ENCODE data around the gene HOXB7. TPM values are rescaled to one million over a fixed set of nuclear protein-coding genes. Genes with fewer than 3 reads are reported as not detected.

HOXB7 gene
- total RNA-seq, 1 experiment from 2014 or later = not detected

GRCh38 chr17:48627118-48627597, 16.3 kb upstream of the HOXB7 start:
- Mint-ChIP-seq H3K4me3 (no peak overlapping the region; a peak in 1 of 5 replicates), H3K27me3 (ENCODE audit: low read depth) (peaks cover 100% of the 10 kb centered on the region), H3K9me3 (peaks cover 0 to 14% of the 10 kb centered on the region in 2 experiments; a peak in 4 of 5 replicates), H3K27ac (no peak overlapping the region), H3K4me1 (peaks cover 7 to 12% of the 10 kb centered on the region in 2 experiments), H3K36me3 (ENCODE audit: insufficient read depth in 1 of 3, low read depth in 3 of 3) (peaks cover 0 to 2% (median 0%) of the 10 kb centered on the region in 3 experiments; a peak in 1 of 7 replicates)
- WGBS (ENCODE audit: extremely low coverage, insufficient read length, low lambda C conversion rate) = no CpG with 5 or more reads among the region's 5 CpGs
- no peak overlapping the region for H3K14ac ChIP-seq (ENCODE audit: insufficient read depth, low read length)
- H4K91ac ChIP-seq (ENCODE audit: insufficient read length, low read depth, low read length) = no peak overlapping the region
- no peak overlapping the region for H2BK15ac ChIP-seq (ENCODE audit: low read depth, low read length)
- DNase-seq = no peak
- peaks cover 5% of the 10 kb centered on the region for H3K23me2 ChIP-seq (ENCODE audit: insufficient read length, low read depth, low read length, poor library complexity, severe bottlenecking)
- no peak overlapping the region for H3K4me2 ChIP-seq (ENCODE audit: insufficient read depth, insufficient read length, low read length)
- H4K20me1 ChIP-seq (ENCODE audit: control insufficient read depth, insufficient read depth, insufficient read length) = no peaks in the 10 kb centered on the region
- H3K23ac ChIP-seq (ENCODE audit: insufficient read length, low read depth, low read length) = no peak overlapping the region
- H2BK5ac ChIP-seq (ENCODE audit: insufficient read length, low read length) = no peak overlapping the region
- no peak overlapping the region for H2BK120ac ChIP-seq (ENCODE audit: low read depth, low read length, poor library complexity, severe bottlenecking)
- no peak overlapping the region for H3K56ac ChIP-seq (ENCODE audit: insufficient read length, low read depth, low read length)
- no peaks in the 10 kb centered on the region for H3K79me2 ChIP-seq (ENCODE audit: insufficient read depth, low read length)
- no peak overlapping the region for H3T11ph ChIP-seq (ENCODE audit: low read length)
- H4K5ac ChIP-seq (ENCODE audit: insufficient read length, low read depth, low read length) = no peak overlapping the region
- no peaks in the 10 kb centered on the region; the same call in none of the 2 replicates for H3K4me1 ChIP-seq (ENCODE audit: insufficient read depth, low read length)
- no peak overlapping the region for H3K27ac ChIP-seq (ENCODE audit: insufficient read length, low read depth, low read length)
- H3K18ac ChIP-seq (ENCODE audit: insufficient read length, low read depth, low read length) = no peak overlapping the region
- no peak overlapping the region for H3K4ac ChIP-seq (ENCODE audit: low read depth, low read length)
- no peak overlapping the region for H2BK12ac ChIP-seq (ENCODE audit: insufficient read length, low read depth, low read length)
- no peak overlapping the region for H3K9ac ChIP-seq (ENCODE audit: extremely low read depth, insufficient read length, low read length)
- no peak overlapping the region for H2BK20ac ChIP-seq (ENCODE audit: low read depth, low read length, poor library complexity, severe bottlenecking)
- no peak overlapping the region for H2AK5ac ChIP-seq (ENCODE audit: insufficient read length, low read length)
- no peaks in the 10 kb centered on the region for H3K79me1 ChIP-seq (ENCODE audit: insufficient read depth, low read depth, low read length, poor library complexity, severe bottlenecking)
- H3K27me3 ChIP-seq (ENCODE audit: insufficient read depth, low read length) = peaks cover 99% of the 10 kb centered on the region
- TF ChIP-seq CTCF (conservative IDR thresholded peaks at IDR 0.05) = no peak
- H4K8ac ChIP-seq (replicated peaks; ENCODE audit: insufficient read length, low read depth, low read length) = no peak overlapping the region
- H2AFZ ChIP-seq (ENCODE audit: low read length) = no peak overlapping the region
- H3K9me3 ChIP-seq (ENCODE audit: control insufficient read depth, low read depth, low read length) = no peaks in the 10 kb centered on the region

Data from H9 (cell line).